HG03060 (cell line): ENCODE measurements around the gene KEL.
"Not testable (repeated sequence)": the region's sequence is repeated elsewhere in the genome, so short reads cannot be mapped to it uniquely, and the experiment has no call there.

Experiments used
- ATAC-seq: cut with Tn5 transposase; IDR thresholded peaks from one replicate; pipeline ENCODE4 v1.9.1; 2021; ENCODE audit warnings: low read depth, moderate number of reproducible peaks; ENCODE audit not compliant: unreplicated experiment

The KEL gene, protein sequence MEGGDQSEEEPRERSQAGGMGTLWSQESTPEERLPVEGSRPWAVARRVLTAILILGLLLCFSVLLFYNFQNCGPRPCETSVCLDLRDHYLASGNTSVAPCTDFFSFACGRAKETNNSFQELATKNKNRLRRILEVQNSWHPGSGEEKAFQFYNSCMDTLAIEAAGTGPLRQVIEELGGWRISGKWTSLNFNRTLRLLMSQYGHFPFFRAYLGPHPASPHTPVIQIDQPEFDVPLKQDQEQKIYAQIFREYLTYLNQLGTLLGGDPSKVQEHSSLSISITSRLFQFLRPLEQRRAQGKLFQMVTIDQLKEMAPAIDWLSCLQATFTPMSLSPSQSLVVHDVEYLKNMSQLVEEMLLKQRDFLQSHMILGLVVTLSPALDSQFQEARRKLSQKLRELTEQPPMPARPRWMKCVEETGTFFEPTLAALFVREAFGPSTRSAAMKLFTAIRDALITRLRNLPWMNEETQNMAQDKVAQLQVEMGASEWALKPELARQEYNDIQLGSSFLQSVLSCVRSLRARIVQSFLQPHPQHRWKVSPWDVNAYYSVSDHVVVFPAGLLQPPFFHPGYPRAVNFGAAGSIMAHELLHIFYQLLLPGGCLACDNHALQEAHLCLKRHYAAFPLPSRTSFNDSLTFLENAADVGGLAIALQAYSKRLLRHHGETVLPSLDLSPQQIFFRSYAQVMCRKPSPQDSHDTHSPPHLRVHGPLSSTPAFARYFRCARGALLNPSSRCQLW

GRCh38 chr7:142961973-142962926 is at the start of gene KEL:
Gene KEL (minus strand): TSS chr7:142962363. CDS start chr7:142962206, 157 bp downstream.
- no peak for ATAC-seq

GRCh38 chr7:143008007-143008901 is 46.1 kb upstream of the KEL start:
- ATAC-seq, result peak; percentile 47

DNA sequence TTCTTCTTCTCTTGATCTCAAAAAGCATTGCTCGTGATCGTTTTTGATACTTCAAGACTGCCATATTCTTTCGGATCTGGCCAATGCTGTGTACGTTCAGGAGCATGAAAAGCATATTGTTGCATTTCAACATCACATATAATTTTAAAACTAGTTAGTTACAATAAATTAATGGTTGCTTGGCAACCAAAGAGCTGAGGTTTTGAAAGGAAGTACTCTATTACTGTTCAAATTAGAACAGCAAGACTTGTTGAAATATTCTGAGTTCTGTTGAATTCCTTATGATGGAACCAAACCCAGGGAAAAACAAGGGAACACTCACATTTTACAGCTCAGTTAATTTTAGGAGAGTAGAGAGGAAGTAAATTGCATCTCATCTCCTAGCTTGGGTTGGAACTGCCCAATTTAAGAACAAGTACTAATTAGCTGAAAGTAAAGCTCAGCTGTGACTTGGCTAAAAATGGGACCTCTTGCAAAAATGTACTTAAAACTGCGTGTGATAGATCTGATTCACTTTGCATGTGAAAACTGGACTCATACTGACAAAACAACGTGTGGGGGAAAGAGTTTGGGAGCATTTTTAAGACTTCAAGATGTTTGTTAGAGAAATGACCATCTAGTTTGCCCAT is 43.6 kb upstream of the KEL start:
- ATAC-seq, result no peak

DNA sequence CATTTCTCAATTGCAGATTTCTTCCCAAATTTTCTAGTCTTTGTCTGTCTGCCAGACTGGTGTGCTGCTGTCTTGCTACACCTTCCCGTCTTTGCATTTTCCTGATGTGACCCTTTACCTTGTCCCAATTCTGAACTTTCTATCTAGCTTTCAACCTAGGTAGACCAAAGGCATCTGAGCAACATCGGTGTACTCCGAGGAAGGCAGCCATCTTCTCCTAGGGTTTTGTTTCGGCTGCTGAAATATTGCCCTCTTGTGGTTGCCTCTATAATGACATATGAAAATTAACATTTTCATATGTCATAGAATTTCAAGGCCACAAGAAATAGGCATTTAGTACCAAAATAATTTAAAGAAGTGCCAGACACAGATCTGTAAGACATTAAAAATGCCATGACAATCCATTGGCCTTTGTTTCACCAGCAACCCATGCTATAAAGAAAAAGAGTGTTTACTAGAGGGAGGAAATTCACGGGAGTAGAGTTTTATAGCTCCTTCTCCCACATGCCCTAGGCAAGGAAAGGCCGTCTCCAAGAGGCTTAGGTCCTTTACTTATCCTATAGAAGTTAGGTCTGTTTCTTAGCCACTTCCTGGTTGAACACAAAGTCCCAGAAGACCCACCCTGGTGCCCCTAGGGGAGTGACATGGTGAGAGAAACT is 41.4 kb upstream of the KEL start:
- ATAC-seq, result no peak

DNA sequence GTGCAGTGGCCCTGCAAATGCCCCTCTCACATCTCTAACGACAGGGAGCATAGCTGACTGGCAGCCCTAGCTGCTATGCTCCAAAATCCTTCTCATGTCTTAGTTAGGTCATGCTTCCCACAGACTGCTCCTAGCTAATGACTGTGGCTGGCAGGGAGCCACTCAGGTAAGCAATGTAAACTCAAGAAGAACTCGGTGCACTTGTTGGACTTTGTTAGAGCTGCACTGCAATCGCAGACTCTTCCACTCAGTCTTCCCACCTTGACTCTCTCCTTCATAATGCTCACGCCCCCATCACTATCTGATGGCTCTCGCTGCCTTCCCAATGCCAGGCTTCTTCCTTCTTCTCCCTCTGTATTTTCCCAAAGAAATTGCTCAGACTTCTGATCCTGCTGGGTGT is 40.7 kb upstream of the KEL start:
- ATAC-seq, result no peak

DNA sequence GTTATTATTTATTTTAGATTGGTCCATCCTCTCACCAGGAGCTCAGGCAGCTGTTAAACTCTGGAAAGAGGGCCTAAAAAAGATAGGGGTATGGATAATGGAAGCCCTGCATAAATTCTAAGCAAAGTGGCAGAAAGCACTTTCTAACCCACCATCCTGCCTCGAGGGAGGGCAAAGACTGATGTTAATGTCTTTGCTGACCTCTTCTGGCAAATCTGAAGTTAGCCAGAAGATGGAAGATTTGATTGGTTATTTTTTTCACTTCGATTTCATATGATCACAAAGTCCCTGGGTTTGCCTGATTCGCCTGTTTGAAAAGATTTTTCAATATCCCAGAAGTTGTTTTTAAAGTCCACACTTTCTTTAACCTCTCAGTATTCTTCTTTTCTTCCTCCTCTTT is 39.9 kb upstream of the KEL start:
- no peak for ATAC-seq

GRCh38 chr7:143000648-143001047 is 38.5 kb upstream of the KEL start:
- no peak for ATAC-seq

DNA sequence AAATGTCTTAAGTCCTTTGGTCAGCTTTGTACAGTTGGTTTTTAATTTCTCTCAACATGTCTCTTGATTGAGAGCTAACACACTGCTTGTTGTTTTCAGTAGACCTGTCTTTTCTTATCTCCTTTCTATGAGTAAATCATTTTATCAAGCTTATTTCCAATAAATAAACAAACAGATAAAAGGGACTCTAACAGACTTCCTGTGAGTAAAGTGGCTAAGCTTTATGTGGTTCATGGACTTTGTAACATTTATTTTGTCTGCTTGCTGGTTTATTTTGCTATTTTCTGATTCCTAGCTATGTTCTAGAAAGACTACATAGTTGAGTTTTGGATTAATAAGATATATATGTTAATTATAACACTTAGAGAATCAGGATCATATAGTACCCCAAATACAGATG is 37.6 kb upstream of the KEL start:
- no peak for ATAC-seq

DNA sequence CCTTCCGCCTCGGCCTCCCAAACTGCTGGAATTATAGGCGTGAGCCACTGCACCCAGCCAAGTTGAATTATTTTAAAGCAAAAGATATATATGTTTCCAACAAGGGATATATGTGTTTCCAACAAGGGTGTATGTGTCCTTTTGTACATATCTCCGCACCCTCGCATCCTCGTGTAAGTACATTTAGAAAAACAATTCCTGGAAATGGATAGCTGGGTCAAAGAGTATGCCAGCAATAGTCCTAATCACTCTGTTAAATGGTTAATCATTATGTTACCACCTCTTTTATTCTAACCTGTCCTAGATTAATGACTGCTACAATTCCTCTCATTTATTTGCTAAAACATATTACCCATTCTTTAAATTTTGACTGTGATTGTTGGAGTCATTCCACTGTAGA is 36.8 kb upstream of the KEL start:
- no peak for ATAC-seq

GRCh38 chr7:142997456-142997989 is 35.4 kb upstream of the KEL start:
- ATAC-seq, result no peak

DNA sequence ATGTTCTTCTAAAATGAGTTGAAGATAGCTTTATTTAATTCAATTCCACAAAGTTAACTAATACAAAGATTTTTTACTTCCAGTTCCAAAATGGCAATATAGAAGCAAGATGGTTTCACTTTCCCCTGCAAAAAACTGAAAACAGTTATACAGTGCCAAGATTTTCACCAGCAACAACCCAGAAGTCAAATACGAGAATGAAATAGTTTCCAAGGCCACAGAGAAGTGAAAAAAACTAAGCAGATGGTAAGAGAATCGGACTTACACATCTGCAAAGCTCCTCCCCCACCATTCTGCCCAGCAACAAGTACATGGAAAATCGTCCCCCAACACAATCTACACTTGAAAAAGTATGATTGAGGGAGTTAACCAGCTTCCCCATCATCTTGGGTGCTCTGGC is 30.3 kb upstream of the KEL start:
- ATAC-seq, result no peak

DNA sequence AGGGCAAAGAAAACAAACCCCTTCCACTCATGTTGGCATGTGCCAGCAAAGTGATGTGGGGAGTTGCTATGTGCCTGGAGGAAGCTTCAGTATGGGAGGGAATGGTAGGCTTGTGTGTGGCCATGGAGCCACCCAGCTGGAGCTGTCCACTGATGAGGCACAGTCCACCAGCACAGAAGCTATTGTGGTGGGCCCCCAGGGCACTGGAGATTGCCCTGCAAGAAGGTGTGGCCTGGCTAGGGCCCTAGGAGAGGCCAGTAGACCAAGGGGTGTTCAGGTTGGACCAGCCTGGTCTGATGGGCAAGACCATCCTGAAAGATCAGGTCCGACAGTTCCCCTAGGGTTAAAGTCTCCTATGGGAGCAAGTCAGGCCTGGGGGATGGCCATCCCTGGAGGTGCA is 22.1 kb upstream of the KEL start:
- no peak for ATAC-seq

GRCh38 chr7:142983825-142984224 is 21.7 kb upstream of the KEL start:
- ATAC-seq, result no peak

DNA sequence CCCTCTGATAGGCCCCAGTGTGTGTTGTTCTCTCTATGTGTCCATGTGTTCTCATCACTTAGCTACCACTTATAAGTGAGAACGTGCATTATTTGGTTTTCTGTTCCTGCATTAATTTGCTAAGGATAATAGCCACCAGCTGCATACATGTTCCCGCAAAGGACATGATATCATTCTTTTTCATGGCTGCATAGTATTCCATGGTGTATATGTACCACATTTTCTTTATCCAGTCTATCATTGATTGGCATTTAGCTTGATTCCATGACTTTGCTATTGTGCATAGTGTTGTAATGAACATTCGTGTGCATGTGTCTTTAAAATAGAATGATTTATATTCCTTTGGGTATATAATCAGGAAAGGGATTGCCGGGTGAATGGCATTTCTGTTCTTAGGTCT is 16.2 kb upstream of the KEL start:
- ATAC-seq, result not testable (repeated sequence)

DNA sequence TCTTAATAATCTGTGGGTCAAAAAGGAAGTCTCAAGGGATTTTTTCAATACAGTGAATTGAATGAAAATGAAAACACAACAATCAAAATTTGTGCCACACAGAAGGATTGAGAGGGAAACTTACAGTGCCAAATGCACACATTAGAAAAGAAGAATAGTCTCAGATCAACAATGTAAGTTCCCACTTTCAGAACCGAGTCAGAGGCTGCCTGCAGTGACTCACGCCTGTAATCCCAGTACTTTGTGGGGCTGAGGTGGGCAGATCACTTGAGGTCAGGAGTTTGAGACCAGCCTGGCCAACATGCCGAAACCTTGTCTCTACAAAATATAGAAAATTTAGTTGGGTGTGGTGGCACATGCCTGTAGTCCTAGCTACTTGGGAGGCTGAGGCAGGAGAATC is 12.5 kb upstream of the KEL start:
- ATAC-seq, result no peak

GRCh38 chr7:142969183-142969582 is 7.0 kb upstream of the KEL start:
- ATAC-seq, result no peak

- ATAC-seq, result no peak
Observed at GRCh38 chr7:142968229-142968628, 6.1 kb upstream of the KEL start.

GRCh38 chr7:142964502-142965246 is 2.5 kb upstream of the KEL start:
- ATAC-seq, result no peak
